Measurements from ENCODE around the gene MAPKAPK2. TPM values are rescaled to one million over a fixed set of nuclear protein-coding genes. Genes with fewer than 3 reads are reported as not detected.

Gene MAPKAPK2
- total and polyA plus RNA-seq, 2 of the 13 experiments (the other 11 are each of a cell fraction or from before 2014, with no cell fraction given), result 16.6 to 34.0 TPM

DNA sequence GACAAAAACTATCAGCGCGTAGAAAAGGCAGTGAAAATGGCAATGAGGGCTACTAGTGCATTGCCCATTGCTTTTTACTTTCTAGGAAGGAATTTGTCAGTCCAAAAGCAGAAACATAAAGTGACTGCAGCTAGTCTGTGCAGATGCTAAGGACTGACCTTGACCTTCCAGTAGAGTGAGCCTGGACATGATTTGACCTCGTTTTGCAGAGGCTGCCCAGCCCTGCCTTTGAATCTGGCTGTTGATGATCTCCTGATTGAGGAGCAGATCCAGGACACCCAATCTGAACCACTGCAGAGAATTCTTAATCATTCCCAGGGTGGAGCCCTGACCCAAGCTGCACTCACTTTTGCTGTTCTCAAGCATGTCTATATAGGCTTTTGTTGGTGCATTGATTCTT, 27.8 kb upstream of the MAPKAPK2 start (continued):
- TF ChIP-seq, protein P1, sequence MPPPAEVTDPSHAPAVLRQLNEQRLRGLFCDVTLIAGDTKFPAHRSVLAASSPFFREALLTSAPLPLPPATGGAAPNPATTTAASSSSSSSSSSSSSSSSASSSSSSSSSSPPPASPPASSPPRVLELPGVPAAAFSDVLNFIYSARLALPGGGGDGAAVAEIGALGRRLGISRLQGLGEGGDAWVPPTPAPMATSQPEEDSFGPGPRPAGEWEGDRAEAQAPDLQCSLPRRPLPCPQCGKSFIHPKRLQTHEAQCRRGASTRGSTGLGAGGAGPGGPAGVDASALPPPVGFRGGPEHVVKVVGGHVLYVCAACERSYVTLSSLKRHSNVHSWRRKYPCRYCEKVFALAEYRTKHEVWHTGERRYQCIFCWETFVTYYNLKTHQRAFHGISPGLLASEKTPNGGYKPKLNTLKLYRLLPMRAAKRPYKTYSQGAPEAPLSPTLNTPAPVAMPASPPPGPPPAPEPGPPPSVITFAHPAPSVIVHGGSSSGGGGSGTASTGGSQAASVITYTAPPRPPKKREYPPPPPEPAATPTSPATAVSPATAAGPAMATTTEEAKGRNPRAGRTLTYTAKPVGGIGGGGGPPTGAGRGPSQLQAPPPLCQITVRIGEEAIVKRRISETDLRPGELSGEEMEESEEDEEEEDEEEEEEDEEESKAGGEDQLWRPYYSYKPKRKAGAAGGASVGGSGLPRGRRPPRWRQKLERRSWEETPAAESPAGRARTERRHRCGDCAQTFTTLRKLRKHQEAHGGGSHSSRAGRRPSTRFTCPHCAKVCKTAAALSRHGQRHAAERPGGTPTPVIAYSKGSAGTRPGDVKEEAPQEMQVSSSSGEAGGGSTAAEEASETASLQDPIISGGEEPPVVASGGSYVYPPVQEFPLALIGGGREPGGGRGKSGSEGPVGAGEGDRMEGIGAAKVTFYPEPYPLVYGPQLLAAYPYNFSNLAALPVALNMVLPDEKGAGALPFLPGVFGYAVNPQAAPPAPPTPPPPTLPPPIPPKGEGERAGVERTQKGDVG (CRISPR knock-in tag; IDR thresholded peaks at IDR 0.05; ENCODE audit: borderline replicate concordance), result no peak
- TF ChIP-seq RAD51 (IDR thresholded peaks at IDR 0.05; ENCODE audit: borderline replicate concordance), result no peak
- TF ChIP-seq, protein P2, sequence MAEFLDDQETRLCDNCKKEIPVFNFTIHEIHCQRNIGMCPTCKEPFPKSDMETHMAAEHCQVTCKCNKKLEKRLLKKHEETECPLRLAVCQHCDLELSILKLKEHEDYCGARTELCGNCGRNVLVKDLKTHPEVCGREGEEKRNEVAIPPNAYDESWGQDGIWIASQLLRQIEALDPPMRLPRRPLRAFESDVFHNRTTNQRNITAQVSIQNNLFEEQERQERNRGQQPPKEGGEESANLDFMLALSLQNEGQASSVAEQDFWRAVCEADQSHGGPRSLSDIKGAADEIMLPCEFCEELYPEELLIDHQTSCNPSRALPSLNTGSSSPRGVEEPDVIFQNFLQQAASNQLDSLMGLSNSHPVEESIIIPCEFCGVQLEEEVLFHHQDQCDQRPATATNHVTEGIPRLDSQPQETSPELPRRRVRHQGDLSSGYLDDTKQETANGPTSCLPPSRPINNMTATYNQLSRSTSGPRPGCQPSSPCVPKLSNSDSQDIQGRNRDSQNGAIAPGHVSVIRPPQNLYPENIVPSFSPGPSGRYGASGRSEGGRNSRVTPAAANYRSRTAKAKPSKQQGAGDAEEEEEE (CRISPR knock-in tag; IDR thresholded peaks at IDR 0.05; ENCODE audit: borderline replicate concordance), result no peak
- TF ChIP-seq, protein P3, sequence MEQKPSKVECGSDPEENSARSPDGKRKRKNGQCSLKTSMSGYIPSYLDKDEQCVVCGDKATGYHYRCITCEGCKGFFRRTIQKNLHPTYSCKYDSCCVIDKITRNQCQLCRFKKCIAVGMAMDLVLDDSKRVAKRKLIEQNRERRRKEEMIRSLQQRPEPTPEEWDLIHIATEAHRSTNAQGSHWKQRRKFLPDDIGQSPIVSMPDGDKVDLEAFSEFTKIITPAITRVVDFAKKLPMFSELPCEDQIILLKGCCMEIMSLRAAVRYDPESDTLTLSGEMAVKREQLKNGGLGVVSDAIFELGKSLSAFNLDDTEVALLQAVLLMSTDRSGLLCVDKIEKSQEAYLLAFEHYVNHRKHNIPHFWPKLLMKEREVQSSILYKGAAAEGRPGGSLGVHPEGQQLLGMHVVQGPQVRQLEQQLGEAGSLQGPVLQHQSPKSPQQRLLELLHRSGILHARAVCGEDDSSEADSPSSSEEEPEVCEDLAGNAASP (CRISPR knock-in tag; IDR thresholded peaks at IDR 0.05; ENCODE audit: borderline replicate concordance), result no peak

DNA sequence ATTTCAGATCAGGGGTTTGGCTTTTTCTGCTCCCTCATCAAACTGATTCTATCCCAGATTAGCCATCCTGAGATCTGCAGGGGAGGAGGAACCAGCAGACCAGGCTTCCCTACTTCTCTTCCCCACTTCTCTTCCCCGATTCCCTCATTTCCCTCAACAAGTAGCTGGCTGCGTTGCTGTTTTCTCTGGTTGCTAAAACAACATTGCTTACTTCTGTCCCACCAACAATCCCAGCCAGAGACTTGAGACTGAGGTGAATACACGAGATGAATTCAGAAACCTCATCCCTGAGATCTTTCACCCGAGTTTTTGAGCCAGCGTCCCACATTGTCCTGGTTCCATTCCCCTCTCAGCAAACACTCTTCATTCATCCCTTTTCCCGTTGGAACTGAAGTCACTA, 27.0 kb upstream of the MAPKAPK2 start:
- no peak for TF ChIP-seq RARG (CRISPR knock-in tag; IDR thresholded peaks at IDR 0.05; ENCODE audit: low read depth)
- TF ChIP-seq EZH2 (conservative IDR thresholded peaks at IDR 0.05; ENCODE audit: low read depth, low read length), result no peak
- no peak for TF ChIP-seq NFRKB (IDR thresholded peaks at IDR 0.05)
- TF ChIP-seq ZNF782 (CRISPR knock-in tag; IDR thresholded peaks at IDR 0.05; ENCODE audit: borderline replicate concordance), result no peak
- TF ChIP-seq, protein P4, sequence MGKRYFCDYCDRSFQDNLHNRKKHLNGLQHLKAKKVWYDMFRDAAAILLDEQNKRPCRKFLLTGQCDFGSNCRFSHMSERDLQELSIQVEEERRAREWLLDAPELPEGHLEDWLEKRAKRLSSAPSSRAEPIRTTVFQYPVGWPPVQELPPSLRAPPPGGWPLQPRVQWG (CRISPR knock-in tag; IDR thresholded peaks at IDR 0.05; ENCODE audit: borderline replicate concordance, low read depth), result no peak
- no peaks in the 10 kb centered on the region for H3K36me3 ChIP-seq (replicated peaks in 1 of 2; ENCODE audit: control insufficient read depth in 1 of 2, insufficient read depth in 2 of 2, low read length in 2 of 2)
- no peak overlapping the region for H3K9ac ChIP-seq (ENCODE audit: insufficient read depth, low read depth, low read length)
- H3K79me2 ChIP-seq (ENCODE audit: insufficient read depth, low read length), result no peaks in the 10 kb centered on the region
- ATAC-seq, result no peak
- intact Hi-C loops (cut with micrococcal nuclease; ENCODE audit: unreplicated experiment), result no loop called here
- BruUV-seq (replicated peaks), result no TSS peak
- no peak for FAIRE-seq
- DNase-seq (ENCODE audit: low spot score), result no peak
- ChIA-PET CTCF (ENCODE audit: low intra/inter-chr PET ratio, low total read pairs) (interaction anchor here (0.8 to 1.2 kb wide), 3 partner anchors 27 to 324 kb away, joined by 3 read pairs; no protein-coding TSS in a partner anchor), POLR2A (no interaction called here)
- no peak overlapping the region for H3K27ac ChIP-seq (ENCODE audit: extremely low read length, insufficient read depth, low read length)
- H3K4me1 ChIP-seq (ENCODE audit: insufficient read depth, low read length), result peaks cover 22% of the 10 kb centered on the region
- no peak overlapping the region for H3K4me3 ChIP-seq (replicated peaks in 1 of 3; ENCODE audit: insufficient read depth in 1 of 3, low read depth in 2 of 3, low read length in 3 of 3)
- H3K4me2 ChIP-seq (ENCODE audit: low read depth, low read length), result peak overlapping the region; percentile 52
- WGBS (ENCODE audit: low lambda C conversion rate), result 29% methylated on average over 6 of the region's 6 CpGs
- peaks cover 0 to 17% of the 10 kb centered on the region in 2 experiments; a peak in 4 of 5 replicates for H3K27me3 ChIP-seq (ENCODE audit: control insufficient read depth in 1 of 2, insufficient read depth in 2 of 2, low read length in 2 of 2)
- in situ Hi-C loops (cut with HindIII; ENCODE audit: extremely low pct_ligation_motif_present, low pct_unique_long_range_greater_than_20kb), result no loop called here
- no peaks in the 10 kb centered on the region for H4K20me1 ChIP-seq (ENCODE audit: insufficient read depth, low read length)
- H2AFZ ChIP-seq (ENCODE audit: low read length), result no peak overlapping the region
- H3K9me3 ChIP-seq (ENCODE audit: low read length), result no peaks in the 10 kb centered on the region
